Kidney (tissue), 14 donors: Measurements from ENCODE around the gene OLFML2B. TPM values are rescaled to one million over a fixed set of nuclear protein-coding genes. Genes with fewer than 3 reads are reported as not detected.

ENCODE experiments used
- DNase-seq, 5 donors: peaks; one replicate each; pipeline ENCODE4 v3.0.0-alpha.2; 2013 to 2020
- FAIRE-seq: peaks from 2 replicates; lab custom pipeline; 2012; peaks lifted over from hg19 to GRCh38; lab: Jason Lieb, UNC
- H3K27ac ChIP-seq, 2 donors: one replicate each; pipeline ENCODE4 v1.7.0; 2013; ENCODE audit warnings: low read depth in 2 of 2, low read length in 2 of 2, inconsistent platforms in 1 of 2
- H3K27me3 ChIP-seq: one replicate; pipeline ENCODE4 v1.7.1; 2013; ENCODE audit warnings: low read length, inconsistent platforms; ENCODE audit not compliant: control insufficient read depth, insufficient read depth
- H3K36me3 ChIP-seq, 3 donors: one replicate each; pipeline versions ENCODE4 v1.7.0 to v1.7.1; 2013; ENCODE audit warnings: low read length in 3 of 3, control low read depth in 1 of 3, inconsistent platforms in 1 of 3; ENCODE audit not compliant: insufficient read depth in 3 of 3, control insufficient read depth in 2 of 3
- H3K4me1 ChIP-seq, 3 donors: one replicate each; pipeline versions ENCODE4 v1.7.0 to v1.7.1; 2013; ENCODE audit warnings: low read length in 3 of 3, inconsistent platforms in 1 of 3, low read depth in 1 of 3; ENCODE audit not compliant: control insufficient read depth in 2 of 3, insufficient read depth in 2 of 3
- H3K4me3 ChIP-seq, 3 donors: one replicate each; pipeline versions ENCODE4 v1.7.0 to v1.8.1; 2013; ENCODE audit warnings: low read length in 3 of 3, control low read depth in 1 of 3, inconsistent platforms in 1 of 3
- H3K9ac ChIP-seq, 3 donors: one replicate each; pipeline versions ENCODE4 v1.7.0 to v1.7.1; 2013; ENCODE audit warnings: low read length in 3 of 3, control low read depth in 1 of 3, inconsistent platforms in 1 of 3
- H3K9me3 ChIP-seq, 3 donors: one replicate each; pipeline versions ENCODE4 v1.7.0 to v1.7.1; 2013; ENCODE audit warnings: low read length in 3 of 3, control low read depth in 1 of 3, inconsistent platforms in 1 of 3; ENCODE audit not compliant: control insufficient read depth in 2 of 3, insufficient read depth in 1 of 3
- CTCF ChIP-seq: IDR thresholded peaks from 3 replicates; pipeline ENCODE4 v1.5.1; 2012; ENCODE audit warnings: mild to moderate bottlenecking, moderate library complexity, borderline replicate concordance; ENCODE audit not compliant: insufficient read depth; ENCODE audit errors: extremely low read depth
- intact Hi-C: fragments of 100-400 bp; cut with DNase I; formaldehyde crosslinking; loops from one replicate; pipeline ENCODE4 v1.11.1; 2022
- polyA plus RNA-seq: library from polyadenylated mRNA; stranded (reverse); fragments of 350-450 nt; fragmentation: Illumina TruSeq; extraction: RNeasy Lipid Tissue Mini Kit (QIAGEN cat#74804); gene quantifications from one replicate; pipeline ENCODE4 v1.2.3, GENCODE V29; 2014; ENCODE audit warnings: low read depth, low replicate concordance; ENCODE audit not compliant: insufficient read depth
- total RNA-seq: library from RNA; stranded (reverse); fragmentation: NEBNext Ultra II Directional; extraction: Animal tissue kit (Norgen Biotek cat#: 25700); gene quantifications from one replicate; pipeline ENCODE4 v1.2.1, GENCODE V29; 2021
- donor health status: control.
- donor health status: control.
- donor health status: control.
- donor health status: control.
- donor health status: control.
- donor health status: DM: yes; HTN: yes; CAD: no.
- donor health status: Normal renal cell carcinoma (clear cell type).

Gene OLFML2B
- total and polyA plus RNA-seq, 2 donors from 2014 or later, result 2.9 to 6.7 TPM

- Histone ChIP-seq H3K36me3 (peaks cover 0 to 6% (median 5%) of the 10 kb centered on the region in 3 donors), H3K9me3 (no peaks in the 10 kb centered on the region), H3K4me3 (no peak overlapping the region), H3K9ac (no peak overlapping the region), H3K27ac (no peak overlapping the region), H3K27me3 (no peaks in the 10 kb centered on the region), H3K4me1 (no peaks in the 10 kb centered on the region)
- TF ChIP-seq CTCF, result no peak
- intact Hi-C loops, result no loop called here
- DNase-seq (no peak), FAIRE-seq (no peak)
Measured at GRCh38 chr1:161954466-161954865, 69.2 kb downstream of the OLFML2B start.

- FAIRE-seq, result no peak
- DNase-seq, result no peak
Measured at GRCh38 chr1:161954050-161954449, 69.6 kb downstream of the OLFML2B start.

GRCh38 chr1:161953256-161953920 lies 70.3 kb downstream of the OLFML2B start:
- intact Hi-C loops, result no loop called here
- no peak for TF ChIP-seq CTCF
- Histone ChIP-seq H3K27me3 (no peaks in the 10 kb centered on the region), H3K4me3 (no peak overlapping the region), H3K4me1 (no peaks in the 10 kb centered on the region), H3K9ac (no peak overlapping the region), H3K36me3 (peaks cover 0 to 1% (median under 1%) of the 10 kb centered on the region in 3 donors), H3K9me3 (no peaks in the 10 kb centered on the region), H3K27ac (no peak overlapping the region)
- DNase-seq (no peak), FAIRE-seq (no peak)

More at GRCh38 chr1:161954050-161954449, 69.6 kb downstream of the OLFML2B start:
- intact Hi-C loops, result no loop called here
- Histone ChIP-seq H3K4me1 (no peaks in the 10 kb centered on the region), H3K27me3 (no peaks in the 10 kb centered on the region), H3K27ac (no peak overlapping the region), H3K4me3 (no peak overlapping the region), H3K36me3 (peaks cover 0 to 6% (median 5%) of the 10 kb centered on the region in 3 donors), H3K9me3 (no peaks in the 10 kb centered on the region), H3K9ac (no peak overlapping the region)
- TF ChIP-seq CTCF, result no peak
